Pancreas (tissue), 10 donors: Measurements from ENCODE around the gene COTL1. TPM values are rescaled to one million over a fixed set of nuclear protein-coding genes. Genes with fewer than 3 reads are reported as not detected.
A peak's percentile ranks its signal among the peaks of the same experiment; 100 is the strongest.

ENCODE experiments used
- ATAC-seq, 4 donors: fragments of 200-7000 bp; cut with Tn5 transposase; one replicate each; pipeline versions ENCODE4 v1.8.0 to v1.9.1; 2020; ENCODE audit warnings: mild to moderate bottlenecking in 4 of 4, moderate library complexity in 4 of 4
- DNase-seq, 6 donors: peaks; one replicate each; pipeline ENCODE4 v3.0.0-alpha.2; 2020
- FAIRE-seq: peaks from 2 replicates; lab custom pipeline; 2012; peaks lifted over from hg19 to GRCh38; lab: Jason Lieb, UNC
- H3K27ac ChIP-seq, 4 donors: fragments of 200-600 bp; sonication (generic); 1 replicate in 3 of 4; 2 replicates in 1 of 4; pipeline versions ENCODE4 v1.5.0 to v1.8.0; 2020
- H3K27me3 ChIP-seq, 4 donors: fragments of 200-600 bp; one replicate each; pipeline ENCODE4 v1.8.0; 2021
- H3K36me3 ChIP-seq, 3 donors: fragments of 200-600 bp; sonication (generic) in 1 of 3; one replicate each; pipeline versions ENCODE4 v1.5.0 to v1.8.0; 2020 to 2021
- H3K4me1 ChIP-seq, 3 donors: fragments of 200-600 bp; one replicate each; pipeline ENCODE4 v1.8.0; 2021
- H3K4me3 ChIP-seq, 4 donors: fragments of 200-600 bp; sonication (generic) in 2 of 4; one replicate each; pipeline versions ENCODE4 v1.5.0 to v1.8.0; 2020 to 2021
- H3K9me3 ChIP-seq, 4 donors: fragments of 200-600 bp; one replicate each; pipeline ENCODE4 v1.8.0; 2021
- WGBS, 2 donors: extraction: QIAGEN DNeasy Blood & Tissue Kit; methylation state at CpG; one replicate each; pipeline ENCODE4 v1.1.7; 2013; 5-methylcytosine and 5-hydroxymethylcytosine counted together
- intact Hi-C, 3 donors: fragments of 100-400 bp; cut with DNase I; formaldehyde crosslinking; loops; one replicate each; pipeline versions ENCODE4 v1.11.1 to v1.14.2; 2022
- polyA plus RNA-seq, 2 donors: library from polyadenylated mRNA; stranded (reverse); fragments of 200-250 nt; gene quantifications; one replicate each; pipeline ENCODE4 v1.2.3, GENCODE V29; 2013
- total RNA-seq, 6 donors: library from RNA; stranded (reverse); fragmentation: NEBNext Ultra II Directional in 4 of 6; extraction: Animal tissue kit (Norgen Biotek cat#: 25700) in 4 of 6; gene quantifications; one replicate each; pipeline versions ENCODE4 v1.2.1 to v1.2.4, GENCODE V29; 2021 to 2023
- TF ChIP-seq, protein P1 (sequence below), 4 donors: fragments of 200-600 bp; sonication (generic) in 3 of 4; IDR thresholded peaks; one replicate each; pipeline versions ENCODE4 v1.5.0 to v1.8.0; 2021; ENCODE audit warnings: antibody characterized with exemption in 4 of 4
- donor health status: healthy with polysubstance abuse.
- donor health status: DM: no; HTN: no; CAD: no; lungs with moderate emphysema.
- donor health status: DM: no; HTN: no; CAD: no.
- donor health status: control.
- donor health status: control.
- donor health status: Bipolar disorder and iron deficiency.
- donor health status: DM: yes; HTN: yes; CAD: no.
- donor health status: DM: no; HTN: no; CAD: no.
- donor health status: DM: no; HTN: no; CAD: no.
- donor health status: DM: yes; HTN: yes; CAD: no.

The COTL1 gene
- total and polyA plus RNA-seq, 8 donors: 6.8 to 44.3 (median 19.1) TPM

DNA sequence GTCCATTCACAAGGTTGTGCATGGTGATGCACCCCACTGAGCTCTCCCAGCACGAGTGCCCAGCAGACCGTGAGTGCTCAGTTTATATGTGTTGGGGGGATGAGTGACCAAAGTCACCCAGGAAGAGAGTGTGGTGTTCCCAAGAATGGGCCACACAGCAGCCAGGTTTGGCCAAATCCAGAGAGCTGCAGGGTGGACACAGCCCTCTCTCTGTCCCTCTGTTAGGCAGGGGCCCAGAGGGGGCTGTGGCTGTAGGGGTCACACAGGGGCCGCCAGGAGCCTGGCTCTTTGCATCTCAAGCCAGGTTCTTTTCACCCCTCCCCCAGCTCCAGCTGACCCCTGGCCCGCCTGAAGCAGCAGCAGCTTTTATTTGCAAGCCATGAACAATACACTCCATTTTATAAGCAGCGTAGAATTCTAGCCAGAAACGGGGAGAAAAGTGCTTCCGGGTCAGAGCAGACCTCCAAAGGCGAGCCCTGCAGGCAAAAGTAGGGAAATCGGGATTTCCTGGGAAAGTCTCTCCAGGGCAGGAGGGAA lies 13.3 kb downstream of the COTL1 start:
- TF ChIP-seq, protein P1, sequence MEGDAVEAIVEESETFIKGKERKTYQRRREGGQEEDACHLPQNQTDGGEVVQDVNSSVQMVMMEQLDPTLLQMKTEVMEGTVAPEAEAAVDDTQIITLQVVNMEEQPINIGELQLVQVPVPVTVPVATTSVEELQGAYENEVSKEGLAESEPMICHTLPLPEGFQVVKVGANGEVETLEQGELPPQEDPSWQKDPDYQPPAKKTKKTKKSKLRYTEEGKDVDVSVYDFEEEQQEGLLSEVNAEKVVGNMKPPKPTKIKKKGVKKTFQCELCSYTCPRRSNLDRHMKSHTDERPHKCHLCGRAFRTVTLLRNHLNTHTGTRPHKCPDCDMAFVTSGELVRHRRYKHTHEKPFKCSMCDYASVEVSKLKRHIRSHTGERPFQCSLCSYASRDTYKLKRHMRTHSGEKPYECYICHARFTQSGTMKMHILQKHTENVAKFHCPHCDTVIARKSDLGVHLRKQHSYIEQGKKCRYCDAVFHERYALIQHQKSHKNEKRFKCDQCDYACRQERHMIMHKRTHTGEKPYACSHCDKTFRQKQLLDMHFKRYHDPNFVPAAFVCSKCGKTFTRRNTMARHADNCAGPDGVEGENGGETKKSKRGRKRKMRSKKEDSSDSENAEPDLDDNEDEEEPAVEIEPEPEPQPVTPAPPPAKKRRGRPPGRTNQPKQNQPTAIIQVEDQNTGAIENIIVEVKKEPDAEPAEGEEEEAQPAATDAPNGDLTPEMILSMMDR (IDR thresholded peaks at IDR 0.05): no peak
- no peak for DNase-seq
- Histone ChIP-seq H3K36me3 (no peaks in the 10 kb centered on the region), H3K27ac (no peak overlapping the region), H3K4me1 (no peaks in the 10 kb centered on the region), H3K4me3 (no peak overlapping the region), H3K9me3 (no peaks in the 10 kb centered on the region), H3K27me3 (no peaks in the 10 kb centered on the region)
- no peak for FAIRE-seq
- ATAC-seq: no peak
- intact Hi-C loops: no loop called here
- 79 to 80% methylated on average over 9 of the region's 9 CpGs for WGBS, 2 donors

DNA sequence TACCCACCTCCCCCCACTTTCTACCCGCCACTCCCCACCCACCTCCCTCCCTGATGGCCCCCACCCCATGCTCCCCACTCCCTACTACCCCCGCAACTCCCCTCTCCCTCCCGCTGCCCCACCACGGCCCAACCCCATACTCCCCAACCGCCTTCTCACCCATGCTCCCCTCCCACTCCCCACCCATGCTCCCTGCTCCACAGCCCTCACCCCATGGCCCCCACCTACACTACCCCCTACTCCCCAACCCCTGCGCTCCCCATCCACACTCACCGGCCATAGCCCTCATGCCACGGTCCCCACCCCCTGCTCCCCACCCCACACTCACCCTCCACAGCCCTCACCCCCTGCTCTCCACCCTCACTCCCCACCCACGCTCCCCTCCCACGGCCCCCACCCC lies 13.9 kb downstream of the COTL1 start:
- 87 to 98% methylated on average over 8 to 10 of the region's 10 CpGs for WGBS, 2 donors
- no peaks in the 10 kb centered on the region for H3K4me1 ChIP-seq
- no peak for FAIRE-seq

DNA sequence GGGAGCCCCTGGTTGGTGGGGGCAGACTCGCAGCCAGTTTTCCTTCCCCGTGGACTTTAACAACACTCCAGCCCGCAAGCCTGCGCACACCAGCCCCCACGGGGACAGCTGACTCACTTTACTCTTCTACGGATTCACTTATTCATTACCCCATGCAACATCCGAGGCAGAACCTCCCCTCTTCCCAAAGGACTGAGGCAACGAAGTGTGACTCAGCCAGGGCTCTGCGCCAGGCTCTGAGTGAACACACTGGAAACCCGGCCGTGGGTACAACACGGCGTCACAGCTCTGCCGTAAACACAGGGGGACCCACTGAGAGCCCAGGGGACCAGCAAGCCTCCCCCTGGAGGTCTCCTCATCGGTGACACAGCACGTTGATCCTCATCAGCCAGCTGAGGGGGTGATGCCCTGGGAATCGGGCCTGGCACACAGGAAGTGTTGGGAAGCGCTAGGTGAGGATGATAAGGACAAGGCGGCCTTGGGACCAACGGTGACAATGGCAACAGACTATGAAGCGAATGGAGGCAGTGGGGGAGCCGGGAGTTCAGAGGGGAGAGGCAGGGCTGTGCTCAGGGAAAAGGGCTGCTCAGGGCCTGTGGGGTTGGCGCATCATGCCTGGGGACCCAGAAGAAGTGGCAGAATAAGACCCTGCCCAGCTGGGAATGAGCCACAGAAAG lies 14.6 kb downstream of the COTL1 start:
- Histone ChIP-seq H3K27me3 (no peaks in the 10 kb centered on the region), H3K27ac (peak overlapping the region in 1 of 4 donors; percentile 44), H3K4me3 (no peak overlapping the region), H3K9me3 (no peaks in the 10 kb centered on the region), H3K4me1 (no peaks in the 10 kb centered on the region), H3K36me3 (no peaks in the 10 kb centered on the region)
- DNase-seq (peak in 3 of 6 donors; percentile 23 to 55 (median 45)), FAIRE-seq (no peak), ATAC-seq (peak in 3 of 4 donors; percentile 38 to 58 (median 55))
- 75 to 77% methylated on average over 23 of the region's 23 CpGs for WGBS, 2 donors
- intact Hi-C loops: no loop called here
- TF ChIP-seq, protein P1 (IDR thresholded peaks at IDR 0.05): no peak

More for the DNA sequence above, 13.9 kb downstream of the COTL1 start:
- Histone ChIP-seq H3K4me3 (no peak overlapping the region), H3K9me3 (no peaks in the 10 kb centered on the region), H3K36me3 (no peaks in the 10 kb centered on the region), H3K27me3 (no peaks in the 10 kb centered on the region), H3K27ac (no peak overlapping the region)
- DNase-seq (no peak), ATAC-seq (no peak)
- TF ChIP-seq, protein P1 (IDR thresholded peaks at IDR 0.05): no peak
- intact Hi-C loops: no loop called here

DNA sequence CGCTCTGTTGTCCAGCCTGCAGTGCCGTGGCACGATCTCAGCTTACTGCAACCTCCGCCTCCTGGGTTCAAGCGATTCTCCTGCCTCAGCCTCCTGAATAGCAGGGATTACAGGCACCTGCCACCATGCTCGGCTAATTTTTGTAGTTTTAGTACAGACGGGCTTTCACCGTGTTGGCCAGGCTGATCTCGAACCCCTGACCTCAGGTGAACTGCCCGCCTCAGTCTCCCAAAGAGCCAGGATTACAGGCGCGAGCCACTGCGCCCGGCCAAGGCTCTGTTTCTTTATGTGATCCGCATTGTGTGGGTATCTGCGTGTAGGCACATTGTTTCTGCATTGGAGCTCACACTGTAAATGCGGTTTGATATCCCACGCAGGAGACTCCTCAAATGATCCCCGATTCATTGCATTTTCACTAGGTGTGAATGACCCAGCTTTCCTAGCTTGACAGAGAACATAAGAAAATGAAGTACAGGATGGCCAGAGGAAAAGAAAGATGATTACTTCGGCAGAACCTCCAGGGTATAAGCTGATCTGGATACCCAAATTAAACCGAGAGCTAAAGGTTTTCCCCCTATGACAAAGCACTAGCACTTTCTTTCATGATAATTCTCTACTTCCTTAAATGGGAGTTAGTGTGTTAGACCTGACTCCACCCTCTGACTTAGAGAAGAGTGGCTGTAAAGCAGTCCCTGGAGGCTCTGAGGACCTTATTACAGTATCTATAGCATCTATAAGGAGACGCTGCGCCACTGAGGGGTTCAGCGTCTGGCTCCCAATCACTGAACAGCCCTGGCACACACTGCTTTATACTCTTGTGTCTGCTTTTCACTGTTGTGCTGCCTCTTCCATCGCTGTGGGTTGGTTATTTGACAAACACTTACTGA lies 17.3 kb downstream of the COTL1 start:
- Histone ChIP-seq H3K27ac (peak overlapping the region in 2 of 4 donors; percentile 33 to 42), H3K4me3 (no peak overlapping the region), H3K9me3 (no peaks in the 10 kb centered on the region), H3K4me1 (peaks cover 0 to under 1% (median 0%) of the 10 kb centered on the region in 3 donors), H3K36me3 (no peaks in the 10 kb centered on the region), H3K27me3 (no peaks in the 10 kb centered on the region)
- TF ChIP-seq, protein P1 (IDR thresholded peaks at IDR 0.05): no peak
- intact Hi-C loops: no loop called here
- no peak for DNase-seq
- WGBS, 2 donors: 87 to 90% methylated on average over 25 of the region's 25 CpGs
- peak in 2 of 4 donors; percentile 44 to 48 for ATAC-seq
- no peak for FAIRE-seq
